Ovary (tissue), 9 donors: Measurements from ENCODE around the gene ZNF746. TPM values are rescaled to one million over a fixed set of nuclear protein-coding genes. Genes with fewer than 3 reads are reported as not detected.

Experiments used
- DNase-seq, 5 donors: peaks; one replicate each; pipeline ENCODE4 v3.0.0-alpha.2; 2019 to 2020
- H3K27ac ChIP-seq, 2 donors: fragments of 200-600 bp; one replicate each; pipeline versions ENCODE4 v1.5.1 to v1.8.0; 2019 to 2022
- H3K27me3 ChIP-seq: fragments of 200-600 bp; one replicate; pipeline ENCODE4 v1.8.0; 2022
- H3K36me3 ChIP-seq: fragments of 200-600 bp; sonication (generic); one replicate; pipeline ENCODE4 v1.5.1; 2019
- H3K4me1 ChIP-seq: one replicate; pipeline ENCODE4 v1.8.1; 2013; ENCODE audit warnings: mild to moderate bottlenecking, moderate library complexity; ENCODE audit not compliant: insufficient read depth
- H3K4me3 ChIP-seq: fragments of 200-600 bp; sonication (generic); one replicate; pipeline ENCODE4 v1.5.1; 2017
- H3K9me3 ChIP-seq, 2 donors: fragments of 200-600 bp in 1 of 2; sonication (generic) in 1 of 2; one replicate each; pipeline versions ENCODE4 v1.5.1 to v1.8.1; 2013 to 2019; ENCODE audit warnings: mild to moderate bottlenecking in 1 of 2, moderate library complexity in 1 of 2
- EP300 ChIP-seq: sonication (generic); formaldehyde crosslinking; IDR thresholded peaks from one replicate; pipeline ENCODE4 v1.6.1; 2017; ENCODE audit warnings: antibody characterized with exemption
- POLR2A ChIP-seq: fragments of 450-650 bp; IDR thresholded peaks from one replicate; pipeline ENCODE4 v1.6.1; 2017; ENCODE audit warnings: antibody characterized with exemption, mild to moderate bottlenecking, moderate library complexity
- WGBS, 3 donors: extraction: QIAGEN DNeasy Blood & Tissue Kit in 1 of 3; methylation state at CpG; one replicate each; pipeline versions ENCODE4 v1.1.5 to v1.1.7; 2013 to 2017; 5-methylcytosine and 5-hydroxymethylcytosine counted together
- intact Hi-C, 4 donors: fragments of 100-400 bp; cut with DNase I; formaldehyde crosslinking; loops; one replicate each; pipeline versions ENCODE4 v1.11.0 to v1.15.1; 2022 to 2023
- polyA plus RNA-seq, 2 donors: library from polyadenylated mRNA; stranded (reverse); fragments of 200-250 nt in 1 of 2; fragments of 350-450 nt in 1 of 2; fragmentation: Illumina TruSeq in 1 of 2; extraction: RNeasy Lipid Tissue Mini Kit (QIAGEN cat#74804) in 1 of 2; gene quantifications; one replicate each; pipeline ENCODE4 v1.2.3, GENCODE V29; 2013 to 2014
- total RNA-seq, 7 donors: library from RNA; depleted of rRNA in 2 of 7; stranded (reverse); fragments of >200 nt in 2 of 7; fragmentation: NEBNext Ultra II Directional in 3 of 7; extraction: Animal tissue kit (Norgen Biotek cat#: 25700) in 3 of 7; gene quantifications; one replicate each; pipeline versions ENCODE4 v1.1.0 to v1.2.4, GENCODE V29; 2016 to 2023
- TF ChIP-seq, protein P1 (sequence below), 3 donors: fragments of 450-650 bp in 2 of 3; fragments of 200-600 bp in 1 of 3; IDR thresholded peaks; one replicate each; pipeline versions ENCODE4 v1.5.1 to v1.8.0; 2016 to 2022; ENCODE audit warnings: antibody characterized with exemption in 3 of 3, mild to moderate bottlenecking in 1 of 3
- donor health status: DM: no; HTN: no; CAD: no; lungs with moderate emphysema.
- donor health status: DM: no; HTN: no; CAD: no.
- donor health status: Bipolar disorder and iron deficiency.
- donor health status: DM: yes; HTN: yes; CAD: no.
- donor health status: DM: no; HTN: no; CAD: no.
- donor health status: DM: yes; HTN: yes; CAD: no.

Gene ZNF746
- total and polyA plus RNA-seq, 9 donors = 5.9 to 19.3 (median 15.6) TPM

DNA sequence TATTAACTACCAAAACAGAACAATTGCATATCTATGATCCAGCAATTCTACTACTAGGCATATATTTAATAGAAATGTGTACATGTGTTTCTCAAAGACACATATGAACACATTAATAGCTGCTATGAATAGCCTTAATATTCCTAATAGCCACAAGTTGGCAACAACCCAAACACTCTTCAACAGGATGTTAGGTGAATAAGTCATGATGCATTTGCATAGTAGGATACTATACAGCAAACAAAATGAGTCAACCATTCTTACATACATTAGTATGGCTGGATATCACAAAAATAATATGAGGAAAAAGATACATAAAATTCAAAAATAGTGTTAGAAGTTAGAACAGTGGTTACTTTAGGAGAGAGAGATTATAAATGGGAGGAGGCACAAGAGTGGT lies 26.8 kb upstream of the ZNF746 start:
- intact Hi-C loops = no loop called here

DNA sequence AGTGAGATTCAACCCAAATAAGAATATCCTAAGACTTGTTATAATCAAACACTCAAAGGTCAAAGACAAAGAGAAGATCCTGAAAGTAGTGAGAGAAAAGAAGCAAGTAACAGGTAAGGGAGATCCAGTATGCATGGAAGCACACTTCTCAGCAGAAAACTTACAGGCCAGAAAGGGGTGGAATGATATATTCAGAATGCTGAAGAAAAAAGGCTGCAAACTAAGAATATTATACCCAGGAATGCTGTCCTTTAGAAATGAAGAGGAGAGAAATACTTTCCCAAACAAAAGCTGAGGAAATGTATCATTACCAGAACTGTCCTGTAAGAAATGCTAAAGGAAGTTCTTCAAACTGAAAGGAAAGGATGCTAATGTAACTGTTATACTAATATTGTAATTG lies 12.6 kb upstream of the ZNF746 start:
- intact Hi-C loops = no loop called here
- Histone ChIP-seq H3K4me3 (no peak overlapping the region), H3K27ac (no peak overlapping the region), H3K36me3 (no peaks in the 10 kb centered on the region), H3K4me1 (no peaks in the 10 kb centered on the region), H3K27me3 (no peaks in the 10 kb centered on the region), H3K9me3 (no peaks in the 10 kb centered on the region)
- no peak for DNase-seq
- TF ChIP-seq EP300 (no peak), POLR2A (no peak)
- TF ChIP-seq, protein P1, sequence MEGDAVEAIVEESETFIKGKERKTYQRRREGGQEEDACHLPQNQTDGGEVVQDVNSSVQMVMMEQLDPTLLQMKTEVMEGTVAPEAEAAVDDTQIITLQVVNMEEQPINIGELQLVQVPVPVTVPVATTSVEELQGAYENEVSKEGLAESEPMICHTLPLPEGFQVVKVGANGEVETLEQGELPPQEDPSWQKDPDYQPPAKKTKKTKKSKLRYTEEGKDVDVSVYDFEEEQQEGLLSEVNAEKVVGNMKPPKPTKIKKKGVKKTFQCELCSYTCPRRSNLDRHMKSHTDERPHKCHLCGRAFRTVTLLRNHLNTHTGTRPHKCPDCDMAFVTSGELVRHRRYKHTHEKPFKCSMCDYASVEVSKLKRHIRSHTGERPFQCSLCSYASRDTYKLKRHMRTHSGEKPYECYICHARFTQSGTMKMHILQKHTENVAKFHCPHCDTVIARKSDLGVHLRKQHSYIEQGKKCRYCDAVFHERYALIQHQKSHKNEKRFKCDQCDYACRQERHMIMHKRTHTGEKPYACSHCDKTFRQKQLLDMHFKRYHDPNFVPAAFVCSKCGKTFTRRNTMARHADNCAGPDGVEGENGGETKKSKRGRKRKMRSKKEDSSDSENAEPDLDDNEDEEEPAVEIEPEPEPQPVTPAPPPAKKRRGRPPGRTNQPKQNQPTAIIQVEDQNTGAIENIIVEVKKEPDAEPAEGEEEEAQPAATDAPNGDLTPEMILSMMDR (IDR thresholded peaks at IDR 0.05) = no peak

More for the DNA sequence above, 26.8 kb upstream of the ZNF746 start:
- no peak for DNase-seq
- peaks cover 4 to 11% of the 10 kb centered on the region in 2 donors for H3K9me3 ChIP-seq
- H3K27ac ChIP-seq = no peak overlapping the region
- H3K4me3 ChIP-seq = no peak overlapping the region
- TF ChIP-seq EP300 (no peak), POLR2A (no peak)
- TF ChIP-seq, protein P1 (IDR thresholded peaks at IDR 0.05) = no peak
- H3K36me3 ChIP-seq = no peaks in the 10 kb centered on the region
- no peaks in the 10 kb centered on the region for H3K27me3 ChIP-seq
- H3K4me1 ChIP-seq = no peaks in the 10 kb centered on the region

DNA sequence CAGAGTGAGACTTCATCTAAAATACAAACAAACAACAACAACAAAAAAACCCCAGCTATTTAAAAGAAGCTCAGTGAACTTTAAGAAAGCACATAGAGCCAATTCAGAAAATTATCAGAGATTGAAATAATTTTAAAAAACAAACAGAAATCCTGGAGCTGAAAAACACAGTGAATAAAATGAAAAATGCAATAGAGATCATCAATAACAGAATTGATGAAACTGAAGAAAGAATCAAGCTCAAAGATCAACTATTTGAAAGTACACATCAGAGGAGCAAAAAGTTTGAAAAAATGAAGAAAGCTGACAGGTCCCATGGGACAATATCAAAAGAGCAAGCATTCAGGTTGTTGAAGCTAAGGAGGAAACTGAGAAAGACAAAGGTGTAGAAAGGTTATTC lies 12.2 kb upstream of the ZNF746 start:
- no peak overlapping the region for H3K27ac ChIP-seq
- DNase-seq = no peak
- no peaks in the 10 kb centered on the region for H3K36me3 ChIP-seq
- intact Hi-C loops = no loop called here
- H3K9me3 ChIP-seq = no peaks in the 10 kb centered on the region
- TF ChIP-seq POLR2A = no peak
- TF ChIP-seq, protein P1 (IDR thresholded peaks at IDR 0.05) = no peak
- no peak for TF ChIP-seq EP300
- no peaks in the 10 kb centered on the region for H3K4me1 ChIP-seq
- no peak overlapping the region for H3K4me3 ChIP-seq
- no peaks in the 10 kb centered on the region for H3K27me3 ChIP-seq

DNA sequence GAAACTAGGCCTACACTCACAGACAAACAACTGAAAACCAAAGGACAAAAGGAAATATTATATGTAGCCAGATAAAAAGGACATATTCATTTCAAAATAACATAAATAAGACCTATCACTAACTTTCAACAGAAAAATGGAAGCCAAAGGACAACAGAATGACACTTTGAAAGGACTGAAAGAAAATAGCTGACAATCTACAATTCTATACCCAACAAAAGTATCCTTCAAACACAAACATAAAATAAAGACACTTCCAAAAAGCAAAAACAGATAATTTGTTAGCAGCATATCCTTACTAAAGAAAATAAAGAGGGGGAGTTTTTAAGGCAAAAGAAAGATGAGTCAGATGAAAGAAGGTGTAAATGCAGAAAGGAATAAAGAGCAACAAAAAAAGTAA lies 7.9 kb upstream of the ZNF746 start:
- TF ChIP-seq EP300 = no peak
- TF ChIP-seq, protein P1 (IDR thresholded peaks at IDR 0.05) = no peak
- TF ChIP-seq POLR2A = no peak
- intact Hi-C loops = no loop called here
- Histone ChIP-seq H3K4me1 (no peaks in the 10 kb centered on the region), H3K9me3 (no peaks in the 10 kb centered on the region), H3K27ac (no peak overlapping the region), H3K36me3 (no peaks in the 10 kb centered on the region), H3K4me3 (no peak overlapping the region), H3K27me3 (no peaks in the 10 kb centered on the region)
- DNase-seq = no peak

DNA sequence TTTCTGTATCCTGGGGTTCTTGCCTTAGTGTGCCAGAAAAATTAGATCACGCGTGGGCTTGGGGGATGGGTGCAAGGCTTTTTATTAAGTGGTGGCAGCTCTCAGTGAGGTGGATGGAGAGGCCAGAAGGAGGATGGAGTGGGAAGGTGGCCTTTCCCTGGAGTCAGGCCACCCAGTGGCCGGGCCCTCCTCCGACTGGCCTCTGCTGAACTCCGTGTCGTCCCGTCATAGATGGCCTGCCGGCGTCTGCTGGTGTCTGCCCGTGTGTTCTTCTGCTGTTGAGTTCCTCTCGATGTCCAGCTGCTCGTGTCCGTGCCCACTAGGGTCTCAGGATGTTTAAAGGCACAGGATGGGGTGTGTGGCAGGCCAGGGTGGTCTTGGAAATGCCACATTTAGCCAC lies 4.0 kb upstream of the ZNF746 start:
- no peaks in the 10 kb centered on the region for H3K36me3 ChIP-seq
- TF ChIP-seq POLR2A (no peak), EP300 (no peak)
- TF ChIP-seq, protein P1 (IDR thresholded peaks at IDR 0.05) = no peak

More for the DNA sequence above, 4.0 kb upstream of the ZNF746 start:
- no peak for DNase-seq
- Histone ChIP-seq H3K27ac (no peak overlapping the region), H3K4me3 (no peak overlapping the region), H3K27me3 (no peaks in the 10 kb centered on the region), H3K9me3 (no peaks in the 10 kb centered on the region), H3K4me1 (no peaks in the 10 kb centered on the region)
- intact Hi-C loops = loop anchor here in 1 of 4 donors (5.0 kb wide), 1 partner anchor 121 kb away; no protein-coding TSS in a partner anchor
- WGBS, 3 donors = 35 to 48% (median 43%) methylated on average over 13 of the region's 13 CpGs
